Measurements from ENCODE around the gene MRPL32. TPM values are rescaled to one million over a fixed set of nuclear protein-coding genes. Genes with fewer than 3 reads are reported as not detected.

The MRPL32 gene
- total and polyA plus RNA-seq, 9 donors = 43.3 to 51.7 (median 47.0) TPM

- H3K36me3 ChIP-seq (ENCODE audit: control insufficient read depth, insufficient read depth, low read length) = no peaks in the 10 kb centered on the region
- H3K27ac ChIP-seq (ENCODE audit: low read length) = no peak overlapping the region
- H3K4me3 ChIP-seq (ENCODE audit: low read length) = no peak overlapping the region
- H3K27me3 ChIP-seq (ENCODE audit: control insufficient read depth, insufficient read depth, low read length) = no peaks in the 10 kb centered on the region
- peaks cover 3% of the 10 kb centered on the region for H3K9me3 ChIP-seq (replicated peaks; ENCODE audit: control insufficient read depth, low read depth, low read length)
- DNase-seq = no peak
- WGBS (ENCODE audit: insufficient coverage) = 100% methylated on average over 1 of the region's 1 CpG
- no peaks in the 10 kb centered on the region for H3K4me1 ChIP-seq (ENCODE audit: control insufficient read depth, insufficient read depth, low read length)
Observed at GRCh38 chr7:42981601-42982000, 49.4 kb downstream of the MRPL32 start.

GRCh38 chr7:42982604-42983115 lies 50.5 kb downstream of the MRPL32 start:
- Histone ChIP-seq H3K27me3 (ENCODE audit: control insufficient read depth, insufficient read depth, low read length) (no peaks in the 10 kb centered on the region), H3K9me3 (replicated peaks; ENCODE audit: control insufficient read depth, low read depth, low read length) (peaks cover 3% of the 10 kb centered on the region), H3K36me3 (ENCODE audit: control insufficient read depth, insufficient read depth, low read length) (no peaks in the 10 kb centered on the region), H3K4me1 (ENCODE audit: control insufficient read depth, insufficient read depth, low read length) (no peaks in the 10 kb centered on the region), H3K4me3 (ENCODE audit: low read length) (no peak overlapping the region), H3K27ac (ENCODE audit: low read length) (no peak overlapping the region)
- 74% methylated on average over 2 of the region's 3 CpGs for WGBS (ENCODE audit: insufficient coverage)
- DNase-seq = no peak

GRCh38 chr7:42984137-42984536 lies 52.0 kb downstream of the MRPL32 start:
- no peaks in the 10 kb centered on the region for H3K27me3 ChIP-seq (ENCODE audit: control insufficient read depth, insufficient read depth, low read length)
- WGBS (ENCODE audit: insufficient coverage) = no CpG with 5 or more reads among the region's 1 CpG
- H3K36me3 ChIP-seq (ENCODE audit: control insufficient read depth, insufficient read depth, low read length) = no peaks in the 10 kb centered on the region
- H3K4me1 ChIP-seq (ENCODE audit: control insufficient read depth, insufficient read depth, low read length) = no peaks in the 10 kb centered on the region
- no peak overlapping the region for H3K4me3 ChIP-seq (ENCODE audit: low read length)
- no peak overlapping the region for H3K27ac ChIP-seq (ENCODE audit: low read length)
- DNase-seq = no peak
- H3K9me3 ChIP-seq (replicated peaks; ENCODE audit: control insufficient read depth, low read depth, low read length) = peaks cover 3% of the 10 kb centered on the region

- Histone ChIP-seq H3K36me3 (ENCODE audit: control insufficient read depth, insufficient read depth, low read length) (no peaks in the 10 kb centered on the region), H3K9me3 (replicated peaks; ENCODE audit: control insufficient read depth, low read depth, low read length) (peaks cover 3% of the 10 kb centered on the region), H3K27me3 (ENCODE audit: control insufficient read depth, insufficient read depth, low read length) (no peaks in the 10 kb centered on the region), H3K27ac (ENCODE audit: low read length) (no peak overlapping the region), H3K4me1 (ENCODE audit: control insufficient read depth, insufficient read depth, low read length) (no peaks in the 10 kb centered on the region), H3K4me3 (ENCODE audit: low read length) (no peak overlapping the region)
- DNase-seq = no peak
- 83% methylated on average over 1 of the region's 6 CpGs for WGBS (ENCODE audit: insufficient coverage)
Observed at GRCh38 chr7:42986213-42986612, 54.0 kb downstream of the MRPL32 start.

GRCh38 chr7:42986781-42987248 lies 54.6 kb downstream of the MRPL32 start:
- WGBS (ENCODE audit: insufficient coverage) = no CpG with 5 or more reads among the region's 1 CpG
- Histone ChIP-seq H3K27me3 (ENCODE audit: control insufficient read depth, insufficient read depth, low read length) (no peaks in the 10 kb centered on the region), H3K9me3 (replicated peaks; ENCODE audit: control insufficient read depth, low read depth, low read length) (peaks cover 3% of the 10 kb centered on the region), H3K27ac (ENCODE audit: low read length) (no peak overlapping the region), H3K36me3 (ENCODE audit: control insufficient read depth, insufficient read depth, low read length) (no peaks in the 10 kb centered on the region), H3K4me3 (ENCODE audit: low read length) (no peak overlapping the region), H3K4me1 (ENCODE audit: control insufficient read depth, insufficient read depth, low read length) (no peaks in the 10 kb centered on the region)
- DNase-seq = no peak

Other genes with a start within 250 kb of the MRPL32 start
- gene C7orf25, start 20.3 kb upstream of the MRPL32 start, total RNA-seq = 2.1 TPM
- gene C7orf25, start 20.3 kb upstream of the MRPL32 start, polyA plus RNA-seq (ENCODE audit: insufficient read depth in 1 of 8, insufficient read length in 8 of 8, low replicate concordance in 1 of 8) = 1 to 10 TPM; 1.2 to 2.2 (median 1.6) TPM
- gene PSMA2, start 202 bp upstream of the MRPL32 start, total RNA-seq = 116 TPM
- 100 to 1,000 TPM; 108 to 136 (median 124) TPM for gene PSMA2, start 202 bp upstream of the MRPL32 start, polyA plus RNA-seq (ENCODE audit: insufficient read depth in 1 of 8, insufficient read length in 8 of 8, low replicate concordance in 1 of 8)
- 0.13 TPM for gene HECW1, start 180.3 kb downstream of the MRPL32 start, total RNA-seq
- gene HECW1, start 180.3 kb downstream of the MRPL32 start, polyA plus RNA-seq (ENCODE audit: insufficient read depth in 1 of 8, insufficient read length in 8 of 8, low replicate concordance in 1 of 8) = 1 to 10 TPM in 2 of 8 donors, under 1 TPM in 5, not detected in 1; 0.20 to 1.7 (median 0.71) TPM